ENCODE data around the gene INO80. TPM values are rescaled to one million over a fixed set of nuclear protein-coding genes. Genes with fewer than 3 reads are reported as not detected.
A peak's percentile ranks its signal among the peaks of the same experiment; 100 is the strongest.

INO80 gene
- total RNA-seq, 1 donor from 2014 or later: 39.2 TPM

DNA sequence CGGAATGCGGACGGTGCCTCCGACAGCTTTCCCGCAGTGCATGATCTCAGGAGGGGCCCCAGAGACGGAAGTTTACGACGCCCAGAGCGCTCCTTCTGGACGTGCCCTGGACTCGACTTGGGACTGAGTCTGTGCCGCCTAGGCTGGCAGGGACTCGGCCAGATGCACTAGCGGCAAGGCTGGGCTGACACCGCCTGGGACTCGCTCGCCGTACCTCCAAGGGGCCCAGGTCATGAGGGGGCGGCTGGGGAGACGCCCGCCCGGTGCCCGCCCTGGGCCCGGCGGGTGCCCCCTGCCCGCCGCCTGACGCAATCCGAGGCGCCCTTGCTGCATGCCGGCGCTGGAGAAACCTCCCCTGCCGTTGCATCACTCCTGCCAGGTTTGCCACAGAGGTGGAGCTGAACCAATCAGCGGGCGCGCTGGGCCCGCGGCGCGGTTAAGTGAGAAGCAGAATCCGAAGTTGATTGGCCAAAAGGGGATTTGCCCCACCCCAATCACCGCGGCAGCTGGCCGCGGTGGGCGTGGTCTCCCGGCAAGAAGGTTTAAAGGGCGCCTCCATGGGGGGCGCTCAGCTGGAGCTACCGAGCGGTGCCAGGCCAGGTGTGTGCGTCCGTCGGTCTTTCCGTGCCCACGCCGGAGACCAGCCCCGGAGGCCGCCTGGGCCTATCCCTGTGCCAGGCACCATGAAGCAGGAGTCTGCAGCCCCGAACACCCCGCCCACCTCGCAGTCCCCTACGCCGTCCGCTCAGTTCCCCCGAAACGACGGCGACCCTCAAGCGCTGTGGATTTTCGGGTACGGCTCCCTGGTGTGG is 163.0 kb downstream of the INO80 start, which contains the start of gene CHAC1:
TSS of gene CHAC1 (plus strand) at position 571 of the 812 bp plus-strand sequence. CDS start at position 684, 113 bp downstream.
- DNase-seq (ENCODE audit: low spot score): peak; percentile 96
- Mint-ChIP-seq H3K9me3 (no peaks in the 10 kb centered on the region), H3K27ac (peak within 1 kb of the TSS; percentile 89), H3K27me3 (ENCODE audit: insufficient read depth) (no peaks in the 10 kb centered on the region), H3K4me3 (peak within 1 kb of the TSS; percentile 92), H3K36me3 (ENCODE audit: low read depth) (peaks cover 3% of the 10 kb centered on the region), H3K4me1 (ENCODE audit: low read depth) (peaks cover 48% of the 10 kb centered on the region)
- intact Hi-C loops (cut with micrococcal nuclease): loop anchor here (1.0 to 5.0 kb wide), 7 partner anchors 11 to 384 kb away; partner anchors contain the start of genes CHP1, DNAJC17, NUSAP1 and OIP5

DNA sequence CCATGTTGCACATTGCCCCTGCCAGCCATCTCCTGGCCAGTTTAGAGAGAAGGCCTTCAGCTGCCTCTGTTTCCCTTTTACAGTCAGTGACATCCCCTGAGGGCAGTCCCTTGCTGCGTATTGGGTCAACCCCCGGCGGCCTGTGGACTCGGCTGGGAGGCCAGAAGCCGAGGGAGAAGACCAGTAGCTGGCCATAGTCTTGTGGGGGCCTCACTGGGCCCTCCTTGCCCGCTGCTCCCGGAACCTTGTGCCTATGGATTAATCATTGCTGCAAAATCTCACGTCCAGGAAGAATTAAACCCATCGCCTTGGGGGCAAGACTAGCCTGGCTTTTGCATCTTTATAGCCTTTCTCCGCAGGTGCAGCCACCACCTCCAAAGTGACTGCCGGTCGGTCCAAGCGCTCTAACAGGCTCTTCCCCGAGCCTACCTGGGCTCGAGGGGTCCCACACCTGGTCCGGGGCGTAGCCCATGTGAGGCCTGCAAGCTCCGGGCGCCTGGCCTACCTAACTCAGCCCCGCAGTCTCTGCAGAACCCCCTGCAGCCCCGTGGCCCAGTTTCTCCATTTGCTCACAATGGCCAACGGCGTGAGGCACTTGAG is 163.7 kb downstream of the INO80 start:
- peak overlapping the region; percentile 89 for H3K27ac Mint-ChIP-seq
- no peak for DNase-seq (ENCODE audit: low spot score)

DNA sequence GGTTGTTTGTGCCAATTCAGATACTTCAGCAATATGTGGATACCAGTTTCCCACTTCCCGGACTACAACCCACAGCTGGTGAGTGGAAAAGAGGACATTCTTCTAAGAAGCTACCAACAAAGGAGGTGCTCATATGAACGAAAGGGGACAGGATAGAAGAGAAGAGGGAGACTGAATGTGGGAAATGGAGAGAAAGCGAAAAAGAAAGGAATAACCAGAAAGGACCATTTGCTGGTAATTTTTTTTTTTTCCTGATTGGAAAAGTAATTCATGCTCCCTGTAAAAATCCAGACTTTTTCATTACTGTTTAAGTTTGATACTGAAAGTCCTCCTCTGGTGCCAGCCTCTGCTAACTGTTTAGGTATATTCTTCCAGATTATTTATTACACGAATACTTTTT is 164.3 kb downstream of the INO80 start:
- Mint-ChIP-seq H3K9me3 (no peaks in the 10 kb centered on the region), H3K4me1 (ENCODE audit: low read depth) (peaks cover 48% of the 10 kb centered on the region), H3K27me3 (ENCODE audit: insufficient read depth) (no peaks in the 10 kb centered on the region), H3K36me3 (ENCODE audit: low read depth) (peaks cover 3% of the 10 kb centered on the region), H3K4me3 (peak overlapping the region; percentile 92), H3K27ac (peak overlapping the region; percentile 76)
- intact Hi-C loops (cut with micrococcal nuclease): loop anchor here (2.0 to 5.0 kb wide), 3 partner anchors 144 to 381 kb away; partner anchors contain the start of genes DNAJC17, NUSAP1, OIP5 and ZFYVE19
- DNase-seq (ENCODE audit: low spot score): no peak

More for the DNA sequence above, 163.7 kb downstream of the INO80 start:
- peak overlapping the region; percentile 92 for H3K4me3 Mint-ChIP-seq
- H3K27me3 Mint-ChIP-seq (ENCODE audit: insufficient read depth): no peaks in the 10 kb centered on the region
- peaks cover 3% of the 10 kb centered on the region for H3K36me3 Mint-ChIP-seq (ENCODE audit: low read depth)
- H3K4me1 Mint-ChIP-seq (ENCODE audit: low read depth): peaks cover 48% of the 10 kb centered on the region
- H3K9me3 Mint-ChIP-seq: no peaks in the 10 kb centered on the region
- intact Hi-C loops (cut with micrococcal nuclease): loop anchor here (2.0 to 5.0 kb wide), 3 partner anchors 145 to 380 kb away; partner anchors contain the start of genes DNAJC17, NUSAP1, OIP5 and ZFYVE19

DNA sequence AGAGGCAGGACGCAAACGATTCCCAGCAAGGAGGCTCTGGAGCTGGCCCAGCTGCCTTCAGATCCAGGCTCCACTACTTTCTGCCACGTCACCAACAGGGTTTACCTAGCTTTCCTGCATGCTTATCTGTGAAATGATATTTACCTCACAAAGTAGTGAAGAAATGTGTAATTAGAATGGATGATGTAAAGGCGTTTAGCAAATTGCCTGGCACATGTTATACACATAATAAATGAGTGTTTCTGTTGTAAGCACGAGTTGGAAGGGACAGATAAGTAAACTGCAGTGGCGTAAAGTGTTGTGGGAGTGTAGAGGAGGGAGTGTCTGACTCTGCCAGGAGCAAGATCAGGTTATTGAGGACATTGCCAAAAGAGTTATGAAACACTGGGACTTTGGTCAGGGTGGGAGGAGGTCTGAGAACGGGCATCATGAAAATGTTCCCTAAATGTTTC is 166.3 kb downstream of the INO80 start:
- no peak overlapping the region for H3K4me3 Mint-ChIP-seq
- peaks cover 2% of the 10 kb centered on the region for H3K27me3 Mint-ChIP-seq (ENCODE audit: insufficient read depth)
- H3K27ac Mint-ChIP-seq: no peak overlapping the region
- peaks cover 39% of the 10 kb centered on the region for H3K4me1 Mint-ChIP-seq (ENCODE audit: low read depth)
- no peaks in the 10 kb centered on the region for H3K9me3 Mint-ChIP-seq
- H3K36me3 Mint-ChIP-seq (ENCODE audit: low read depth): no peaks in the 10 kb centered on the region
- no peak for DNase-seq (ENCODE audit: low spot score)
- intact Hi-C loops (cut with micrococcal nuclease): loop anchor here (5.0 kb wide), 1 partner anchor 142 kb away; the partner anchor contains the start of genes DNAJC17 and ZFYVE19

DNA sequence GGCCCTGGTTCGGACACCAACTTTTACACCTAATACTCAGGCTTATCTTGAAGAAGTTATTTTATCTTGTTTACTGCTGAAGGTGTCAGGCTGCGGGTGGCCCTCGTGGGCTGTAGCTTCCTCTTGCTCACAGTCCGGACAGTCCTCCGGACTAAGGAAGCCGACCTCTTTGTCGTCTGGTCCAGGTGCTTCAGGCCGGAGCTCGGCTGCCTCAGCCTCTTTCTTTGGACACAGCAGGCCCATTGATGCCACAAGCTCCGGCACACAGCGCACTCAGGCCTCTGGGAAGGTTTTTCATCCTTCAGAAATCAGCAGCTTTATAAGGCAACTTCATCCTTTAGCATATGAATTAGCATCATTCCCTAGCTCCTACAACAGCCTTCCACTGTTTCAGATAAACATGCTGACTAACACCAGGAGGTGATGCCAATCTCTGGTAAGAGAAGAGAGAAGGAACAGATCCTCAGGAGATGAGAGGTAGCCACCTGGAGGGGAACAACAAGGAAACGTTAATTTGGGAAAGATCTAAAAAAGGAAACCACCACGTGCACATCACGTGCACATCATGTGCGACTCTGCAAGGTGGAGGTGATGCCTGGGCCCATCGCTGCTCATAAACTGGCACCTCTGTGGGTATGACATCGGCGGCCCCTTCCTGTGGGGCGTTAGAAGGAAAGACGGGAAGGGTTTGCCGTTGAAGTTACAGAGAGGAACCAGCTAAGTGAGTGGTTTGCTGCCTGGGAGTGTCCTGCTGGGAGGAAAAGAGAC is 167.2 kb downstream of the INO80 start:
- Mint-ChIP-seq H3K4me1 (ENCODE audit: low read depth) (peaks cover 30% of the 10 kb centered on the region), H3K4me3 (no peak overlapping the region), H3K9me3 (no peaks in the 10 kb centered on the region), H3K27me3 (ENCODE audit: insufficient read depth) (peaks cover 4% of the 10 kb centered on the region), H3K27ac (no peak overlapping the region), H3K36me3 (ENCODE audit: low read depth) (no peaks in the 10 kb centered on the region)
- intact Hi-C loops (cut with micrococcal nuclease): no loop called here
- DNase-seq (ENCODE audit: low spot score): no peak

DNA sequence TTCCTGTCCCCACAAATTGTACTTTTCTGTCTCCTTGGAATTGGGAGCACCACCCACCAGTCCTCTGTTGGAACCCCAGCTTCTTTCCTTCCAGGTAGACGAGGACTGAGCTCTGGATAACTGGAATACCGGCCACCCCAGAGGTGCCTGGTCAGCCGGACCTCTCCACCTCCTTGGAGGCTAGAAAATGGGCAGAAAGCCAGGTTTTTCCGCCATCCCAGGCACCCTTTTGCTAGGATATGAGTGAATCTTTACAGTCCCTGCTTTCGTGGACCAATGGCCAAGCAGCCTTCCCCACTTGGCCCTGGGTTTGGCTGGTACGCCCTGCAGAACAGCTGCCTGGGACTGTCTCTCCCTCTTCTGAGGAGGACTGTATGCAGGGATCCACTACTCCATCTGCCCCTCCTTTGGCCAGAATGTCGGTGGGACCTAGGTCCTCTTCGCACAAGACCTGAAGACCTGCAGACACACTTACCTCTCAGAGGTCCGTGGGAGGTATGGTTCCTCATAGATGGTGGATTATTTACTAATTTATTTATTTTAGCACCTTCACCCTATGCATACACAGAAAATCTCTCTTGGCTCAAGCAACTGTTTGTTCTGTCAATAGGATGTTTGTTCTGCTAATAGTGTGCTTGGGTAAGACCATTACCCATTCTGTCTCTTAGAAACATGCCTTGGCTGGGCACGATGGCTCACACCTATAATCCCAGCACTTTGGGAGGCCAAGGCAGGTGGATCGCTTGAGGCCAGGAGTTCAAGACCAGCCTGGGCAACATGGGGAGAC is 171.4 kb downstream of the INO80 start:
- Mint-ChIP-seq H3K27ac (no peak overlapping the region), H3K36me3 (ENCODE audit: low read depth) (no peaks in the 10 kb centered on the region), H3K4me3 (peak overlapping the region; percentile 45), H3K27me3 (ENCODE audit: insufficient read depth) (peaks cover 4% of the 10 kb centered on the region), H3K9me3 (no peaks in the 10 kb centered on the region), H3K4me1 (ENCODE audit: low read depth) (peaks cover 23% of the 10 kb centered on the region)
- intact Hi-C loops (cut with micrococcal nuclease): loop anchor here (5.0 kb wide), 2 partner anchors 37 to 338 kb away; no protein-coding TSS in a partner anchor
- no peak for DNase-seq (ENCODE audit: low spot score)

DNA sequence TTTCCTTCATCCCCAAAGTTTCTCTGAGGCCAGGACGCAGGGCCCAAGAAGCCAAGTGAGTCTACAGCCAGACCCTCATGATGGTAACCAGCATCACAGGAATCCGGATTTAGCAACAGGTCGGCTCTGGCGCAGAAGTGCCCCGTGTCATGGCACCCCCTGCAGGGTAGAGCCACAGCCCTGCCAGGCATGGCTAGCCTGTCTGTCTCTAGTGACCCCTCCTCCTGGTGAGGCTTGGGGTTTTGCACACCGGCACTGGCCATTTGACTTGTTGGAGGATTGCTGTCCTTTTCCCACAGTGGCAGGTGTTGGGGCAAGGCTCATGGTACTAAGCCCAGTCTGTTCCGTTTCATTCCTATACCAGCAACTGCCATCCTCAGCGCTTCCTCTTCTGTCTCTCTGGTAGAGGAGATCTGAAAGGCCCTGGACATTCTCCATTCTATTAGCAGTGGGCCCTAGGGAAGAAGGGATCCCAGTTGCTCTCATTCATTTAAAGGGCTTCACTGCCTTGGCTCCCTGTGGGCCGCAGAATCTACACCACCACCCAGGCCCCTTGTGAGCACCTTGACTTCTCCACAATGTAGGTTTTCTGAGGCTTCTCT is 172.2 kb downstream of the INO80 start:
- no peak for DNase-seq (ENCODE audit: low spot score)
- no peak overlapping the region for H3K27ac Mint-ChIP-seq
- peaks cover 23% of the 10 kb centered on the region for H3K4me1 Mint-ChIP-seq (ENCODE audit: low read depth)
- H3K4me3 Mint-ChIP-seq: peak overlapping the region; percentile 45
- no peaks in the 10 kb centered on the region for H3K9me3 Mint-ChIP-seq
- intact Hi-C loops (cut with micrococcal nuclease): loop anchor here (5.0 kb wide), 2 partner anchors 37 to 338 kb away; no protein-coding TSS in a partner anchor
- peaks cover 4% of the 10 kb centered on the region for H3K27me3 Mint-ChIP-seq (ENCODE audit: insufficient read depth)
- H3K36me3 Mint-ChIP-seq (ENCODE audit: low read depth): no peaks in the 10 kb centered on the region

DNA sequence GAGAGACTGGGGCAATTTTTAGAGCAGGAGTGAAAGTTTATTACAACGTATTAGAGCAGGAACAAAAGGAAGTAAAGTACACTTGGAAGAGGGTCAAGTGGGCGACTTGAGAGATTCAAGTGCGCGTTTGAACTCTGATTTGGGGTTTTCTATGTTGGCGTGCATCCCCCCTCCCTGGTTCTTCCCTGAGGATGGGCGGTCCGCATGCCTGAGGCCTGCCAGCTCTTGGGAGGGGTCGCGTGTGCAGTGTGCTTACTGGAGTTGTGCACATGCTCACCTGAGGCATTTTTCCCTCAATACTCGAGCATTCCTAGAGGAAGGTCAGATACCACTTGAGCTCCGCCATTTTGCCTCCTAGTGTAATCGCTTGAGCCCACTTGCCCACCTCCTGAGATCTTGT is 173.2 kb downstream of the INO80 start:
- Mint-ChIP-seq H3K36me3 (ENCODE audit: low read depth) (no peaks in the 10 kb centered on the region), H3K4me3 (peak overlapping the region; percentile 77), H3K9me3 (no peaks in the 10 kb centered on the region), H3K4me1 (ENCODE audit: low read depth) (peaks cover 23% of the 10 kb centered on the region), H3K27me3 (ENCODE audit: insufficient read depth) (peaks cover 4% of the 10 kb centered on the region), H3K27ac (peak overlapping the region; percentile 6)
- intact Hi-C loops (cut with micrococcal nuclease): loop anchor here (1.0 to 5.0 kb wide), 4 partner anchors 10 to 339 kb away; partner anchors contain the start of gene CHAC1
- DNase-seq (ENCODE audit: low spot score): no peak

DNA sequence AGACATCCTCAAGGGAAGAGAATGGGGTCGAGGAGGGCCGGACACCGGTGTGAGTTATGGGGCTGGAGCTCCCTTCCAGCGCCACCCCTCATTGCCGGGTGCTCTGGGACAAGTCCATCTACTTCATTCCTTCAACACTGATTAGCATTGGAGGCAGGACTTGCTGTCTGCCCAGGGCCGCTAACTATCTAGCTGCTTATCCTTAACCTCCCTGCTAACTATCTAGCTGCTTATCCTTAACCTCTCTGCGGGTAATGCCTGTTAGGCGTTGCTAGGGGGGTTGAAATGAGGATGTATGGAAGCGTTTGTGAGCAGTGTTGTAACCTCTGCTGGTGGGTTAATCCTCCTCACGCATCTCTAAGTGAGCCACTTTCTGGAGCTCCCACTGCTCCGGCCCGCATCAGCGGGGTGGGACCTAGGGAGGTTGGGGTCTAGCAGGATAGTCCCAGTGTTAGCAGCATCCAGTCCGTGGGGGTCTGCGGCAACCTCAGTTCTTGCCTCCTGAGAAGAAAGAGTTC is 173.7 kb downstream of the INO80 start:
- Mint-ChIP-seq H3K36me3 (ENCODE audit: low read depth) (no peaks in the 10 kb centered on the region), H3K27me3 (ENCODE audit: insufficient read depth) (peaks cover 4% of the 10 kb centered on the region), H3K4me3 (peak overlapping the region; percentile 77), H3K4me1 (ENCODE audit: low read depth) (peaks cover 23% of the 10 kb centered on the region), H3K27ac (peak overlapping the region; percentile 6), H3K9me3 (no peaks in the 10 kb centered on the region)
- no peak for DNase-seq (ENCODE audit: low spot score)
- intact Hi-C loops (cut with micrococcal nuclease): loop anchor here (1.0 to 5.0 kb wide), 4 partner anchors 11 to 340 kb away; partner anchors contain the start of gene CHAC1

DNA sequence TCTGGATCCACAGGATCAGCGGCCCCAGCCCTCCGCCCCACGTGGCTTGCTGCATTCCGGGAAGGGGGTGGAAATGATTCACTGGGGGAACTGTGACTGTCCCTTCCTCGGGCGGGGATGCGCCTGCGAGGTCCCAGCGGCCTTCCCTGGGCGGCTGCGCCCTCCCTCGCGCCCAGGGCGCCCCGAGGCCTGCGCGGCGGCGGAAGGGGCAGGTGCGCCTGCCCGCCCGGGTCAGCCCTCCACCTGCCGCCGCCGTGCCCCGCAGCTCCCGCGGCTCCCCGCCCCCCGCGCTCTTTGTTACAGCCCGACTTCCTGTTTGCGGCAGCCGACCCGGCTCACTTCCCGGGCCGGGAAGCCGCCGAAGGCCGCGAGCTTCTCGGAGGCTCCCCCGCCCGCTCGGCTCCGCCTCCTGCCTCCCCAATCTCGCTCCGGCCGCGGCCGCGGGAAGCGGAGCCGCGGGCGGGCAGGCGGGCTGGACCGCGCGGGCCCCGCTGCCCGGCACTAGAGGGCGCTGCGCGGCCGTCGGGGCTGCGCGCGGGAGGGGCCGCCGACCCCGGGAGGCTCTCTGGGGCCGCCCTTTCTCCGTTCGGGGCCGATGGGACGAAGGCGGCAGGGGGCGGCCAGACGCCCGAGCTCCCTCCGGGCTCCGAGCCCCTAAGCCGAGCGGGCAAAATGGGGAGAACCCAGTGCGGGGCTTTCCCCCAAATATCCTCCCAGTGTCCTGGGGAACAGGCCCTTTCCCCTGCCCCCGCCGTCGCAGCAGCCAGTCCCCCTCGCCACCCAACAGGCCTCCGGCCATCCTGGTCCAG is 174.3 kb downstream of the INO80 start:
- intact Hi-C loops (cut with micrococcal nuclease): loop anchor here (1.0 to 5.0 kb wide), 5 partner anchors 12 to 341 kb away; partner anchors contain the start of genes CHAC1 and DLL4
- H3K9me3 Mint-ChIP-seq: no peaks in the 10 kb centered on the region
- H3K27ac Mint-ChIP-seq: peak overlapping the region; percentile 72
- H3K4me1 Mint-ChIP-seq (ENCODE audit: low read depth): peaks cover 23% of the 10 kb centered on the region
- H3K4me3 Mint-ChIP-seq: peak overlapping the region; percentile 77
- peak; percentile 66 for DNase-seq (ENCODE audit: low spot score)
- peaks cover 4% of the 10 kb centered on the region for H3K27me3 Mint-ChIP-seq (ENCODE audit: insufficient read depth)
- H3K36me3 Mint-ChIP-seq (ENCODE audit: low read depth): no peaks in the 10 kb centered on the region

Measured in activated T-helper 1 cell treated with anti-CD3 and anti-CD28 coated beads, Interleukin-12 subunit alpha, Interleukin-12 subunit beta, Interleukin-2, Interleukin-4 antibody, amounts not matched to agents 30 ng/mL and 10 ng/mL and 1 ng/mL, durations not matched to agents 14 hours and 24 hours and 36 hours (primary cell).